Stimulated activated CD8-positive, alpha-beta memory T cell treated with anti-CD3 and anti-CD28 coated beads, Interleukin-15, amount 100 ng/mL, for 24 hours (primary cell): Measurements from ENCODE around the gene OR6C1.
"Not testable (repeated sequence)": the region's sequence is repeated elsewhere in the genome, so short reads cannot be mapped to it uniquely, and the experiment has no call there.

ENCODE experiments used
- DNase-seq: peaks from one replicate; pipeline ENCODE4 v3.0.0-alpha.2; 2020; ENCODE audit warnings: low read depth

OR6C1 gene

GRCh38 chr12:55314043-55314442, at the start of gene OR6C1:
OR6C1 (plus strand) TSS chr12:55314343; CDS start chr12:55320600, 6,257 bp downstream.
- DNase-seq, result no peak

GRCh38 chr12:55280991-55281390, 33.2 kb upstream of the OR6C1 start:
- DNase-seq, result no peak

DNA sequence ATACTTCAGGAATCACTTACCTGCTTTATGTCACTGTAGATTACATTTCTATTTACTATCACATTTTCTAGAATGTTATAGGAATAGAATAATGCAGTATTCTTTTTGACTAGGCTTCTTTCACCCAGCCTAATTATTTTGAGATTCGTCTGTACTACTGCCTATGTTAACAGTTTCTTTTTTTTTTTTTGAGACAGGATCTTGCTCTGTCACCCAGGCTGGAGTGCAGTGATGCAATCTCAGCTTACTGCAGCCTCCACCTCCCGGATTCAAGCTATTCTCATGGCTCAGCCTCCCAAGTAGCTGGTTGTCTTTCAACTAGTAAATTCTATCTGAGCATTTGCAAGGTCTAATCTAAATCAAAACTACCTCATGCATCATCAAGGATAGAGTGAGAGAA, 24.1 kb upstream of the OR6C1 start:
- DNase-seq, result no peak

DNA sequence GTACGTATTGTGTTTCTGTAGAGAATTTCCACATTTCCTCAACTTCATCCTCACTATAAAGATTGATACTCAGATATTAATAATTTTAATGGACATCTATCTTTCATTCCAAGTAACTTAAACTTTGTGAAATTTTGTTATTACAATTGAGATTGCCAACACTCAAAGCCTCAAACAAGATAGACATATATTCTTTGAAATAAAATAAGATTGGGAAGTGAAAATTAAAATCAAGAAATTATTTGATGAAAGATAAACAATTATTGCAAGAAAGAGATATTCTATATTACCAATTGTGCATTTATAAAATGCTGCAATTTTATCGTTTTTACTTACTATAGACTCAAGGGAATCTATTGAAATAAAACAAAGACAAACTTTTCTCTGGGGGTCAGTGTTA, 17.7 kb upstream of the OR6C1 start, which contains the start of gene OR6C6:
Gene OR6C6 (minus strand): TSS at position 101 of the 400 bp plus-strand sequence. CDS start 1,337 bp downstream, outside the sequence.
- DNase-seq, result no peak

DNA sequence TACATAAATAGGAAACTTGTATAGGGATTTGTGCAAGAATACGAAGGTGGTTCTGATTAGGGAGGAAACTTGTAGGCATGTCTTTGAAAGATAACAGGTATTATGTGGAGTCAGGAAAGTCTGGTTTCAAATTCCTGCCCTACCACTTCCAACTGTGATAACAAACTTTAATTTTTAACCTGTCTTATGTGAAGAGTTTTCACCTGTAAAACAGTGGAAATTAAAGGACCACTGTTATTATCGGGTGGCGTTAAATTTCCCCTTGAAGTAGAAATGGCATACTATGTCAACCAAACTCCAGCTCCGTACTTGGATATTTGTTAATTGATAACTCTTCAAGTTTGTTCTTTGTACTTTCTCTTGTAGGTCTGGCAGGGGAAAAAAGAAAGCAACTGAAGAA, 6.1 kb downstream of the OR6C1 start:
- no peak for DNase-seq

GRCh38 chr12:55325801-55326200, 11.7 kb downstream of the OR6C1 start:
- not testable (repeated sequence) for DNase-seq

GRCh38 chr12:55330446-55330845, 16.3 kb downstream of the OR6C1 start, which contains the start of gene OR6C3:
OR6C3 (plus strand) TSS chr12:55330746; CDS start chr12:55331701, 955 bp downstream.
- DNase-seq, result no peak

DNA sequence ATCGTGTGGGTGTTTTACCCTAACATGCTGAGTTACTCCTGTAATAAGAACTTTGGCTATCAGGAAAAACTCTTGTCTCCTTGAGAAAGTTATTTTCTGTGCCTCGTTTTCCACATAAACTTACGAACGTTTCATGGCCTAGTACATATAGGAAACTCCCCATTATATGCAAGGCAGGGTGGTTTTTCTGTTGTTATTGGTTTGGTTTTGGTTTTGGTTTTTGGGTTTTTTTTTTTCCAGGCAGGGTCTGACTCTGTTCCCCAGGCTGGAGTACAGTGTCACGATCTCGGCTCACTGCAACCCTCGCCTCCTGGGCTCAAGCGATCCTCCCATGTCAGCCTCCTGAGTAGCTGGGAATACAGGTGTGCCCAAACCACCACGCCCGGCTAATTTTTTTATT, 21.9 kb downstream of the OR6C1 start:
- DNase-seq, result no peak

GRCh38 chr12:55355338-55355737, 41.2 kb downstream of the OR6C1 start:
- DNase-seq, result not testable (repeated sequence)

DNA sequence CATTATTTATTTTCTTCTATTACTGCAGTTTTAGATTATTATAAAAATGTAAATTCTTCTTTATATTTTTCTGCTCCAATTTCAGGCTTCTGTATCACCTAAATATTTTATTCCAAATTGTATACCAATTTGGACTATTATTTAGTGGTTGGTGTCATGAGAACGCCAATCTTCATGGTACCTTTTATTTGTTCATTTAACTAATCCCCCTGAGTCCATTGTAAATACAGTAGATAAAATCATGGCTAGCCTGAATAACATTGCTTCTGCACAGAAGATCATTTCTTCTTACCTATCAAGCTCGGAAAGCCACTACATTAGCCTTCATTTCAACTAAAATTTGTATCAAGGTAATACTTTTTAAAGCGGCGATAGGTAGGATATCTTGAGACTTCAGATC, 48.5 kb downstream of the OR6C1 start, which contains the start of gene OR6C75:
Gene OR6C75 (plus strand): TSS at position 301 of the 400 bp plus-strand sequence. CDS start 2,136 bp downstream, outside the sequence.
- DNase-seq, result no peak

GRCh38 chr12:55365086-55365485, 50.9 kb downstream of the OR6C1 start:
- DNase-seq, result no peak
